Measurements from ENCODE around the gene HDAC11. TPM values are rescaled to one million over a fixed set of nuclear protein-coding genes. Genes with fewer than 3 reads are reported as not detected.

Gene HDAC11
- total RNA-seq, 1 experiment from 2014 or later, result 11.8 TPM

DNA sequence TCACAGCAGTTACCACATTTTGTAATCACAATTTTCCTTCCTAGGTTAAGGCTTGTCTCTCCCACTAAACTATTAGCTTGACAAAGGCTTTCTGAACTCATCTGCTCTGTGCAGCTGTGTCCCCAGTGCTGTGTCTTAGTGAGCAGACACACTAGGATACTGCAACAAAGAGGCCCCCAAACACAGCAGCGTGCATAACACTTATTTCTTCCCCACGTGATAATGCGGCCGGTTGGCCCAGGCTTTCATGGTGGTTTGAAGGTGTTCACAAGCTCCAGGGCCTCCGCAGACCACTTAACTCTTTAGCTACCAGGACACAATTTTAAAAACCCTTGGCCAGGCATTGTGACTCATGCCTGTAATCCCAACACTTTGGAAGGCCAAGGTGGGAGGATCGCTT is 2.2 kb upstream of the HDAC11 start:
- Mint-ChIP-seq H3K27ac (ENCODE audit: unreplicated experiment) (no peak overlapping the region), H3K4me3 (ENCODE audit: low read depth, unreplicated experiment) (no peak overlapping the region)
- CTCF ChIA-PET, result no interaction called here

GRCh38 chr3:13479332-13479581 is 849 bp upstream of the HDAC11 start:
- intact Hi-C loops (cut with micrococcal nuclease; ENCODE audit: unreplicated experiment), result no loop called here
- DNase-seq, result peak; percentile 35
- no peak for TF ChIP-seq CTCF (IDR thresholded peaks at IDR 0.05; ENCODE audit: unreplicated experiment)
- H3K36me3 Mint-ChIP-seq (ENCODE audit: insufficient read depth, unreplicated experiment), result peaks cover 9% of the 10 kb centered on the region
- H3K4me3 Mint-ChIP-seq (ENCODE audit: low read depth, unreplicated experiment), result peak overlapping the region; percentile 80
- no peaks in the 10 kb centered on the region for H3K27me3 Mint-ChIP-seq (ENCODE audit: unreplicated experiment)
- no TSS peak for BruUV-seq (replicated peaks)
- CTCF ChIA-PET, result no interaction called here
- no peaks in the 10 kb centered on the region for H3K9me3 Mint-ChIP-seq (ENCODE audit: low read depth, unreplicated experiment)
- H3K4me1 Mint-ChIP-seq (ENCODE audit: low read depth, unreplicated experiment), result no peaks in the 10 kb centered on the region
- no peak overlapping the region for H3K27ac Mint-ChIP-seq (ENCODE audit: unreplicated experiment)

More for the DNA sequence above, 2.2 kb upstream of the HDAC11 start:
- intact Hi-C loops (cut with micrococcal nuclease; ENCODE audit: unreplicated experiment), result no loop called here
- no TSS peak for BruUV-seq (replicated peaks)
- H3K36me3 Mint-ChIP-seq (ENCODE audit: insufficient read depth, unreplicated experiment), result peaks cover 9% of the 10 kb centered on the region
- DNase-seq, result no peak
- no peak for TF ChIP-seq CTCF (IDR thresholded peaks at IDR 0.05; ENCODE audit: unreplicated experiment)
- no peaks in the 10 kb centered on the region for H3K9me3 Mint-ChIP-seq (ENCODE audit: low read depth, unreplicated experiment)
- H3K4me1 Mint-ChIP-seq (ENCODE audit: low read depth, unreplicated experiment), result no peaks in the 10 kb centered on the region
- no peaks in the 10 kb centered on the region for H3K27me3 Mint-ChIP-seq (ENCODE audit: unreplicated experiment)

DNA sequence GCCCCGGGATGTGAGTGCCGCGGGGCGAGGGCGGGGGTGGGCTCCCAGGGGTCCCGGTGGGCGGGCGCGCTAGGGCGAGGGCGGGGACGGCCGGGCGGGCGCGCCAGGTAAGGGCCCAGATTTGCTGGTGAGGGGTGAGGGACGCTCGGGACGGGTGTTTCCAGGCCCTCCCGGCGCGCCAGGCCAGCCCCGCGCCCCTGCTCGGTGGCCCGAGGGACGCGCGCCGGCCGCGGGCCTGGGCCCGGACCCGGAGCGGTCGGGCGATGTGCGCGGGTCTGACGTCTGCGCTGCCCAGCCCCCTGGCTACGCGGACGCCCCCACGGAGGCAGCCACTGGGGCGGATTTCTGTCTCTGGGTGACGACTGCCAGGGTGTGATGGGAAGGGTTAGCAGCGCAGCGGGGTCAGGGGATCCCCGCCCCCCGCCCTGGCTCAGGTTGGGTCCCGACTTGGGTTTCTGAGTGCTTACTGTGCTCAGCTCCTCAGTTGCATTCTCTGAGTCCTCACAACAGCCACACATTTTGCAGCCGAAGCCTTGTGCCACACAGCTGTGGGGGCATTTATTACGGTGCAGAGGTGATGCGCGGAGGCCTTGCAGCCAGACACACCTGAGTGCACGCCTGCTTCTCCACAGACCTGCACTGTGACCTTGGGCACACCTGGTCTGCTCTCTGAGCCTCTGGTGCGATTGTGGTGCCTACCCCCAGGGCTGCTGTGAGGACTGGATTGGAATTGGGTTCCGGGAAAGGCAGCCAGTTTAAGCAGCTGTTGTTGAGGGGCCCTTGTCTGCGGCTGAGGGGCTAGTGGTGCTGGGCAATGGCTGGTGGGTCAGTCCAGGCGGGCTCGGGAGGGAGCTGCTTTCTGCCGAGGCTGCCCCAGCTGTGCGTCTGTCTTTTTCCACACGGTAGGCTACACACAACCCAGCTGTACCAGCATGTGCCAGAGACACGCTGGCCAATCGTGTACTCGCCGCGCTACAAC is 523 bp downstream of the HDAC11 start:
- H3K9me3 Mint-ChIP-seq (ENCODE audit: low read depth, unreplicated experiment), result no peaks in the 10 kb centered on the region
- DNase-seq, result no peak
- H3K27me3 Mint-ChIP-seq (ENCODE audit: unreplicated experiment), result no peaks in the 10 kb centered on the region
- H3K36me3 Mint-ChIP-seq (ENCODE audit: insufficient read depth, unreplicated experiment), result peaks cover 19% of the 10 kb centered on the region
- H3K4me1 Mint-ChIP-seq (ENCODE audit: low read depth, unreplicated experiment), result peaks cover 13% of the 10 kb centered on the region
- peak overlapping the region; percentile 24 for H3K27ac Mint-ChIP-seq (ENCODE audit: unreplicated experiment)
- H3K4me3 Mint-ChIP-seq (ENCODE audit: low read depth, unreplicated experiment), result peak overlapping the region; percentile 80
- intact Hi-C loops (cut with micrococcal nuclease; ENCODE audit: unreplicated experiment), result no loop called here
- TF ChIP-seq CTCF (IDR thresholded peaks at IDR 0.05; ENCODE audit: unreplicated experiment), result no peak
- CTCF ChIA-PET, result interaction anchor here (0.6 to 1.0 kb wide), 3 partner anchors 28 to 400 kb away, joined by 3 to 13 read pairs (median 3); partner anchors contain the start of gene WNT7A
- BruUV-seq (replicated peaks), result no TSS peak

DNA sequence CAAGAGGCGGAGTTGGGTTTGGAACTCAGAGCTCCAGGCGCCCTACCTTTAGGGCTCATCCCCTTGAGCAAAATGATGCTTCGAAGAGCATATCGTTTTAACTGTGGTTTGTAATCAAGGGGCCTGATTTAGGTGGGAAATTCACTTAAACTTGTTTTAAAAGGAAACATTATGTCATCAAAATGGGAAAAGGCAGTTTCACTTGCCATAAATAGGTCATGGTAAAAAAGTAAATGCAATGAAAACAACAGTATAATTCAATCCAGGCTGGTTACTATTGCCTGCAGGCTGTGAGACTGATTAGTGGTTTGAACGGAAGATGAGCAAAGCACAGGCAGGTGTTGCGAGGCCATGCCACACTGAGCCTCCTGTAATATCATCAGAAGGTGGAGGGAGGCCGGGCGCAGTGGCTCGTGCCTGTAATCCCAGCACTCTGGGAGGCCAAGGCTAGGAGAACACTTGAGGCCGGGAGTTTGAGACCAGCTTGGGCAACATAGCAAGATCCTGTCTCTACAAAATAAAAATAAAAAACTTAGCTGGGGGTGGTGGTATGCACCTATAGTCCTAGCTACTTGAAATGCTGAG is 2.1 kb downstream of the HDAC11 start:
- no peaks in the 10 kb centered on the region for H3K9me3 Mint-ChIP-seq (ENCODE audit: low read depth, unreplicated experiment)
- H3K27ac Mint-ChIP-seq (ENCODE audit: unreplicated experiment), result no peak overlapping the region
- H3K4me3 Mint-ChIP-seq (ENCODE audit: low read depth, unreplicated experiment), result no peak overlapping the region
- intact Hi-C loops (cut with micrococcal nuclease; ENCODE audit: unreplicated experiment), result no loop called here
- BruUV-seq (replicated peaks), result no TSS peak
- TF ChIP-seq CTCF (IDR thresholded peaks at IDR 0.05; ENCODE audit: unreplicated experiment), result no peak
- no peak for DNase-seq
- H3K36me3 Mint-ChIP-seq (ENCODE audit: insufficient read depth, unreplicated experiment), result peaks cover 20% of the 10 kb centered on the region
- CTCF ChIA-PET, result no interaction called here
- peaks cover 19% of the 10 kb centered on the region for H3K4me1 Mint-ChIP-seq (ENCODE audit: low read depth, unreplicated experiment)
- no peaks in the 10 kb centered on the region for H3K27me3 Mint-ChIP-seq (ENCODE audit: unreplicated experiment)

Data from Calu3 (cell line).